CD4-positive, alpha-beta memory T cell (primary cell): ENCODE data around the gene EXOC6B. TPM values are rescaled to one million over a fixed set of nuclear protein-coding genes. Genes with fewer than 3 reads are reported as not detected.

Experiments used
- CTCF ChIA-PET: fragments of 350-600 bp; sonication (Branson Sonifier 250); formaldehyde crosslinking; loops from one replicate; lab custom pipeline; 2021; ENCODE audit warnings: inconsistent platforms; ENCODE audit not compliant: partially characterized antibody; lab: Charles Lee
- POLR2A ChIA-PET: fragments of 350-600 bp; sonication (Branson Sonifier 250); formaldehyde crosslinking; loops from one replicate; lab custom pipeline; 2021; ENCODE audit not compliant: partially characterized antibody; lab: Charles Lee
- DNase-seq, 5 donors: peaks; one replicate each; pipeline versions ENCODE4 v3.0.0 to v3.0.0-alpha.2; 2020 to 2022; ENCODE audit warnings: mixed read lengths in 1 of 5
- H3K27ac ChIP-seq: one replicate; pipeline ENCODE4 v1.7.0; 2013; ENCODE audit warnings: low read depth, low read length
- H3K27me3 ChIP-seq: 2 replicates; pipeline ENCODE4 v1.7.0; 2013; ENCODE audit warnings: mild to moderate bottlenecking, low read length, moderate library complexity; ENCODE audit not compliant: insufficient read depth
- H3K36me3 ChIP-seq: 2 replicates; pipeline ENCODE4 v1.7.0; 2013; ENCODE audit warnings: mild to moderate bottlenecking, low read length, moderate library complexity; ENCODE audit not compliant: insufficient read depth
- H3K4me1 ChIP-seq: 2 replicates; pipeline ENCODE4 v1.7.0; 2013; ENCODE audit warnings: mild to moderate bottlenecking, low read length, moderate library complexity; ENCODE audit not compliant: insufficient read depth
- H3K4me3 ChIP-seq, 2 donors: one replicate each; pipeline ENCODE4 v1.7.0; 2013; ENCODE audit warnings: low read length in 2 of 2, mild to moderate bottlenecking in 1 of 2
- H3K9me3 ChIP-seq, 2 donors: one replicate each; pipeline ENCODE4 v1.7.0; 2013; ENCODE audit warnings: low read length in 2 of 2, control low read depth in 1 of 2; ENCODE audit not compliant: control insufficient read depth in 1 of 2
- H3K27ac Mint-ChIP-seq, 7 donors: one replicate each; pipeline ENCODE4 v1.8.0; 2020 to 2021; ENCODE audit warnings: mixed read lengths in 7 of 7, mild to moderate bottlenecking in 6 of 7, inconsistent platforms in 3 of 7, moderate library complexity in 3 of 7
- H3K27me3 Mint-ChIP-seq, 2 donors: one replicate each; pipeline ENCODE4 v1.8.0; 2020 to 2021; ENCODE audit warnings: mixed read lengths in 2 of 2
- H3K36me3 Mint-ChIP-seq, 2 donors: one replicate each; pipeline ENCODE4 v1.8.0; 2020 to 2021; ENCODE audit warnings: mixed read lengths in 2 of 2, inconsistent platforms in 1 of 2, mild to moderate bottlenecking in 1 of 2
- H3K4me1 Mint-ChIP-seq, 4 donors: one replicate each; pipeline ENCODE4 v1.8.0; 2020 to 2021; ENCODE audit warnings: mixed read lengths in 4 of 4, mild to moderate bottlenecking in 1 of 4
- H3K4me3 Mint-ChIP-seq, 8 donors: one replicate each; pipeline ENCODE4 v1.8.0; 2020 to 2021; ENCODE audit warnings: mixed read lengths in 8 of 8, mild to moderate bottlenecking in 7 of 8, moderate library complexity in 6 of 8, inconsistent platforms in 3 of 8
- H3K9me3 Mint-ChIP-seq, 8 donors: one replicate each; pipeline ENCODE4 v1.8.0; 2020 to 2021; ENCODE audit warnings: mixed read lengths in 8 of 8, mild to moderate bottlenecking in 5 of 8, inconsistent platforms in 3 of 8, moderate library complexity in 1 of 8
- intact Hi-C: fragments of 100-400 bp; cut with micrococcal nuclease; formaldehyde crosslinking; loops from one replicate; pipeline ENCODE4 v1.15.1; 2023
- polyA plus RNA-seq, 2 donors: library from polyadenylated mRNA; unstranded; fragments of 300-500 nt; fragmentation: Illumina TruSeq; gene quantifications; one replicate each; pipeline ENCODE4 v1.2.3, GENCODE V29; 2021
- total RNA-seq, 2 experiments: library from RNA; stranded (reverse); gene quantifications; one replicate each; pipeline ENCODE4 v1.2.3, GENCODE V29; 2021

EXOC6B gene
- total and polyA plus RNA-seq, 4 experiments from 2014 or later, result 1.3 to 19.8 (median 10.7) TPM

- H3K27ac Mint-ChIP-seq, result no peak overlapping the region
- no peak overlapping the region for H3K4me3 Mint-ChIP-seq
- Histone ChIP-seq H3K9me3 (no peaks in the 10 kb centered on the region), H3K4me1 (no peaks in the 10 kb centered on the region), H3K27ac (no peak overlapping the region), H3K36me3 (no peaks in the 10 kb centered on the region), H3K4me3 (no peak overlapping the region), H3K27me3 (no peaks in the 10 kb centered on the region)
- intact Hi-C loops, result no loop called here
- ChIA-PET CTCF (interaction anchor here (1.2 kb wide), 1 partner anchor 9 kb away, joined by 3 read pairs; no protein-coding TSS in a partner anchor), POLR2A (no interaction called here)
- H3K27me3 Mint-ChIP-seq, result no peaks in the 10 kb centered on the region
- DNase-seq, result no peak
- H3K36me3 Mint-ChIP-seq, result peaks cover 8 to 9% of the 10 kb centered on the region in 2 donors
- peaks cover 0 to 2% (median 0%) of the 10 kb centered on the region in 4 donors for H3K4me1 Mint-ChIP-seq
- H3K9me3 Mint-ChIP-seq, result peaks cover 0 to 19% (median 7%) of the 10 kb centered on the region in 8 donors
These were observed 202.4 kb downstream of the EXOC6B start for GRCh38 chr2:72623481-72623880.

- Mint-ChIP-seq H3K27me3 (no peaks in the 10 kb centered on the region), H3K27ac (no peak overlapping the region), H3K4me3 (no peak overlapping the region), H3K9me3 (peaks cover 0 to 38% (median 21%) of the 10 kb centered on the region in 8 donors), H3K36me3 (peaks cover 10 to 32% of the 10 kb centered on the region in 2 donors), H3K4me1 (peaks cover 0 to 12% (median 6%) of the 10 kb centered on the region in 4 donors)
- no peak for DNase-seq
- H3K36me3 ChIP-seq, result no peaks in the 10 kb centered on the region
- H3K9me3 ChIP-seq, result no peaks in the 10 kb centered on the region
- ChIA-PET POLR2A (no interaction called here), CTCF (no interaction called here)
- intact Hi-C loops, result no loop called here
- no peak overlapping the region for H3K27ac ChIP-seq
- no peak overlapping the region for H3K4me3 ChIP-seq
- no peaks in the 10 kb centered on the region for H3K4me1 ChIP-seq
- no peaks in the 10 kb centered on the region for H3K27me3 ChIP-seq
These were observed 206.2 kb downstream of the EXOC6B start for GRCh38 chr2:72619626-72620025.

- H3K9me3 Mint-ChIP-seq, result peaks cover 0 to 23% (median 21%) of the 10 kb centered on the region in 8 donors
- DNase-seq, result no peak
- Histone ChIP-seq H3K36me3 (no peaks in the 10 kb centered on the region), H3K4me1 (no peaks in the 10 kb centered on the region), H3K9me3 (no peaks in the 10 kb centered on the region), H3K27ac (no peak overlapping the region), H3K27me3 (no peaks in the 10 kb centered on the region), H3K4me3 (no peak overlapping the region)
- H3K4me1 Mint-ChIP-seq, result peaks cover 5 to 12% (median 6%) of the 10 kb centered on the region in 4 donors
- POLR2A ChIA-PET, result no interaction called here
- intact Hi-C loops, result no loop called here
- no peaks in the 10 kb centered on the region for H3K27me3 Mint-ChIP-seq
- CTCF ChIA-PET, result interaction anchor here (0.9 to 1.5 kb wide), 2 partner anchors 9 to 21 kb away, joined by 3 read pairs; no protein-coding TSS in a partner anchor
- peak overlapping the region in 1 of 7 donors; percentile 43 for H3K27ac Mint-ChIP-seq
- peaks cover 6 to 38% of the 10 kb centered on the region in 2 donors for H3K36me3 Mint-ChIP-seq
- no peak overlapping the region for H3K4me3 Mint-ChIP-seq
These were observed 211.9 kb downstream of the EXOC6B start for GRCh38 chr2:72613931-72614330.

GRCh38 chr2:72612614-72613160, 213.1 kb downstream of the EXOC6B start:
- ChIA-PET POLR2A (interaction anchor here (0.6 kb wide), 1 partner anchor 19 kb away, joined by 5 read pairs; no protein-coding TSS in a partner anchor), CTCF (no interaction called here)
- H3K27me3 ChIP-seq, result no peaks in the 10 kb centered on the region
- H3K4me1 Mint-ChIP-seq, result peaks cover 5 to 12% (median 6%) of the 10 kb centered on the region in 4 donors
- peaks cover 0 to 29% of the 10 kb centered on the region in 2 donors for H3K36me3 Mint-ChIP-seq
- no peaks in the 10 kb centered on the region for H3K27me3 Mint-ChIP-seq
- intact Hi-C loops, result no loop called here
- no peak overlapping the region for H3K27ac Mint-ChIP-seq
- H3K27ac ChIP-seq, result no peak overlapping the region
- H3K4me3 Mint-ChIP-seq, result no peak overlapping the region
- H3K4me3 ChIP-seq, result no peak overlapping the region
- no peak for DNase-seq
- H3K9me3 Mint-ChIP-seq, result peaks cover 0 to 15% (median 14%) of the 10 kb centered on the region in 8 donors
- no peaks in the 10 kb centered on the region for H3K9me3 ChIP-seq
- no peaks in the 10 kb centered on the region for H3K4me1 ChIP-seq
- no peaks in the 10 kb centered on the region for H3K36me3 ChIP-seq

- H3K27ac Mint-ChIP-seq, result no peak overlapping the region
- H3K27me3 ChIP-seq, result no peaks in the 10 kb centered on the region
- no peaks in the 10 kb centered on the region for H3K4me1 ChIP-seq
- no peak for DNase-seq
- H3K4me3 Mint-ChIP-seq, result no peak overlapping the region
- POLR2A ChIA-PET, result no interaction called here
- H3K36me3 Mint-ChIP-seq, result peaks cover 0 to 13% of the 10 kb centered on the region in 2 donors
- H3K4me3 ChIP-seq, result no peak overlapping the region
- peaks cover 0 to 7% (median under 1%) of the 10 kb centered on the region in 4 donors for H3K4me1 Mint-ChIP-seq
- CTCF ChIA-PET, result no interaction called here
- H3K36me3 ChIP-seq, result no peaks in the 10 kb centered on the region
- intact Hi-C loops, result loop anchor here (10.0 kb wide), 1 partner anchor 682 kb away; no protein-coding TSS in a partner anchor
- H3K27ac ChIP-seq, result no peak overlapping the region
- peaks cover 0 to 7% (median 0%) of the 10 kb centered on the region in 8 donors for H3K9me3 Mint-ChIP-seq
- H3K27me3 Mint-ChIP-seq, result no peaks in the 10 kb centered on the region
- H3K9me3 ChIP-seq, result no peaks in the 10 kb centered on the region
These were observed 218.6 kb downstream of the EXOC6B start for GRCh38 chr2:72607189-72607588.

- Histone ChIP-seq H3K27ac (no peak overlapping the region), H3K36me3 (no peaks in the 10 kb centered on the region), H3K4me1 (no peaks in the 10 kb centered on the region), H3K27me3 (no peaks in the 10 kb centered on the region), H3K4me3 (no peak overlapping the region), H3K9me3 (no peaks in the 10 kb centered on the region)
- intact Hi-C loops, result loop anchor here (10.0 kb wide), 1 partner anchor 681 kb away; no protein-coding TSS in a partner anchor
- Mint-ChIP-seq H3K27me3 (no peaks in the 10 kb centered on the region), H3K4me3 (no peak overlapping the region), H3K36me3 (peaks cover 0 to 9% of the 10 kb centered on the region in 2 donors), H3K9me3 (peaks cover 0 to 7% (median 0%) of the 10 kb centered on the region in 8 donors), H3K27ac (no peak overlapping the region), H3K4me1 (peaks cover 0 to 7% (median under 1%) of the 10 kb centered on the region in 4 donors)
- CTCF ChIA-PET, result interaction anchor here (0.6 to 1.2 kb wide), 2 partner anchors 9 to 12 kb away, joined by 3 to 7 read pairs; no protein-coding TSS in a partner anchor
- POLR2A ChIA-PET, result no interaction called here
- no peak for DNase-seq
These were observed 219.9 kb downstream of the EXOC6B start for GRCh38 chr2:72605836-72606442.

GRCh38 chr2:72604468-72604867, 221.4 kb downstream of the EXOC6B start:
- peaks cover 0 to 7% (median under 1%) of the 10 kb centered on the region in 4 donors for H3K4me1 Mint-ChIP-seq
- intact Hi-C loops, result loop anchor here (10.0 kb wide), 1 partner anchor 680 kb away; no protein-coding TSS in a partner anchor
- no peak for DNase-seq
- H3K9me3 ChIP-seq, result no peaks in the 10 kb centered on the region
- no peak overlapping the region for H3K4me3 ChIP-seq
- ChIA-PET CTCF (interaction anchor here (0.6 kb wide), 1 partner anchor 684 kb away, joined by 3 read pairs; no protein-coding TSS in a partner anchor), POLR2A (no interaction called here)
- H3K36me3 Mint-ChIP-seq, result peaks cover 0 to 12% of the 10 kb centered on the region in 2 donors
- no peak overlapping the region for H3K4me3 Mint-ChIP-seq
- H3K4me1 ChIP-seq, result no peaks in the 10 kb centered on the region
- H3K27ac ChIP-seq, result no peak overlapping the region
- H3K27me3 ChIP-seq, result no peaks in the 10 kb centered on the region
- no peaks in the 10 kb centered on the region for H3K27me3 Mint-ChIP-seq
- H3K9me3 Mint-ChIP-seq, result peaks cover 0 to 5% (median 0%) of the 10 kb centered on the region in 8 donors
- H3K36me3 ChIP-seq, result no peaks in the 10 kb centered on the region
- H3K27ac Mint-ChIP-seq, result no peak overlapping the region
